ENCODE results near the gene EIF2S2.

EIF2S2 gene

DNA sequence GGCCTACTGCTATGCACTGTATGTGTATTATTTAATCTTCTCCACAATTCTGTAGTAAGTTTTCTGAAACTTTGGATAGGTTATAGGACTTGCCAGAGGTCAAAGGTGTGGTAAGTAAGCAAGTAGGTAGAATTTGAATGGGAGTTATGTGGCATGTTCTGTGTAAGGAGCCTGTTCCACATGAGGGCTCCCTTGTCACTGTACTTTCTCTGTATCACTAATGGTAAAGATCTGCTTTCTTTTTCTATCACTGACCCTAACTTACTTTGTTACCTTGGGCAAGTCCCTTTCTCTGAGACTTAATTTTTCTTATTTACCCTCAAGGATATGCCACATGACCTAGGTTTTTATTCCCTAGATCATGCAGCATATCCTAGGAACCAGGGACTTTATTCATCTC is 50.3 kb downstream of the EIF2S2 start:
- Histone ChIP-seq H3K9me3 (ENCODE audit: insufficient read depth, low read length) (no peaks in the 10 kb centered on the region), H3K27ac (ENCODE audit: low read depth, low read length) (no peak overlapping the region), H3K36me3 (ENCODE audit: low read length) (no peaks in the 10 kb centered on the region), H3K79me2 (ENCODE audit: insufficient read depth, low read length) (peaks cover 94% of the 10 kb centered on the region), H3K27me3 (ENCODE audit: low read length) (no peaks in the 10 kb centered on the region), H3K4me3 (ENCODE audit: insufficient read depth, low read length, poor library complexity, severe bottlenecking) (no peak overlapping the region), H2AFZ (ENCODE audit: low read depth, low read length, severe bottlenecking) (no peak overlapping the region), H3K9ac (ENCODE audit: low read length) (no peak overlapping the region), H3F3A (ENCODE audit: insufficient read depth) (no peaks in the 10 kb centered on the region), H3K4me2 (ENCODE audit: low read depth, low read length, poor library complexity, severe bottlenecking) (no peak overlapping the region), H4K20me1 (ENCODE audit: low read depth, low read length) (peaks cover 1% of the 10 kb centered on the region; the same call in 1 of the 2 replicates), H3K9me2 (replicated peaks; ENCODE audit: insufficient read depth, low read length) (no peaks in the 10 kb centered on the region)
- TF ChIP-seq, protein P1, sequence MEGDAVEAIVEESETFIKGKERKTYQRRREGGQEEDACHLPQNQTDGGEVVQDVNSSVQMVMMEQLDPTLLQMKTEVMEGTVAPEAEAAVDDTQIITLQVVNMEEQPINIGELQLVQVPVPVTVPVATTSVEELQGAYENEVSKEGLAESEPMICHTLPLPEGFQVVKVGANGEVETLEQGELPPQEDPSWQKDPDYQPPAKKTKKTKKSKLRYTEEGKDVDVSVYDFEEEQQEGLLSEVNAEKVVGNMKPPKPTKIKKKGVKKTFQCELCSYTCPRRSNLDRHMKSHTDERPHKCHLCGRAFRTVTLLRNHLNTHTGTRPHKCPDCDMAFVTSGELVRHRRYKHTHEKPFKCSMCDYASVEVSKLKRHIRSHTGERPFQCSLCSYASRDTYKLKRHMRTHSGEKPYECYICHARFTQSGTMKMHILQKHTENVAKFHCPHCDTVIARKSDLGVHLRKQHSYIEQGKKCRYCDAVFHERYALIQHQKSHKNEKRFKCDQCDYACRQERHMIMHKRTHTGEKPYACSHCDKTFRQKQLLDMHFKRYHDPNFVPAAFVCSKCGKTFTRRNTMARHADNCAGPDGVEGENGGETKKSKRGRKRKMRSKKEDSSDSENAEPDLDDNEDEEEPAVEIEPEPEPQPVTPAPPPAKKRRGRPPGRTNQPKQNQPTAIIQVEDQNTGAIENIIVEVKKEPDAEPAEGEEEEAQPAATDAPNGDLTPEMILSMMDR (IDR thresholded peaks at IDR 0.05; ENCODE audit: insufficient read depth, low read length, poor library complexity, severe bottlenecking): no peak
- TF ChIP-seq EZH2phosphoT487 (conservative IDR thresholded peaks at IDR 0.05; ENCODE audit: low read length): no peak

DNA sequence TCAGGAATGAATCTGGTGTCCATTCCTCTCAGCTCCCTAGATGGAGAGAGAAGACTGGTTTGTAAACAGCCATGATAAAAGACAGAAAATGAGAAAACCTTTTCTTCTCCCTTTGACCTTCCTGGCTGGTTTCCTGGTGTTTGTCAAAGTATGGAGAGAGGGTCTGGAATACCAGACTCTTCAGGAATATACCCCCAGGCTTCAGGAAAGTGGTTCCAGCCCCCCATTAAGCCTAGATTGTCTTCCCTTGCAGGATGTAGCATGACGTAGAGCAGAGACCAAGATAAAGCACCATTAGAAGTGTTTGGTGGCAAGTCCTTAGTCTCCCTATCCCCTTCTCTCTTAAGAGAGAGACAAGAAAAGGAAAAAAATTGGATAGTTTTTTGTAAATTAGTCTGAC is 51.1 kb downstream of the EIF2S2 start:
- H3K9me2 ChIP-seq (replicated peaks; ENCODE audit: insufficient read depth, low read length): no peaks in the 10 kb centered on the region
- H3K9me3 ChIP-seq (ENCODE audit: insufficient read depth, low read length): no peaks in the 10 kb centered on the region
- no peak overlapping the region for H3K27ac ChIP-seq (ENCODE audit: low read depth, low read length)
- no peaks in the 10 kb centered on the region for H3K27me3 ChIP-seq (ENCODE audit: low read length)
- TF ChIP-seq, protein P1 (IDR thresholded peaks at IDR 0.05; ENCODE audit: insufficient read depth, low read length, poor library complexity, severe bottlenecking): no peak
- TF ChIP-seq EZH2phosphoT487 (conservative IDR thresholded peaks at IDR 0.05; ENCODE audit: low read length): no peak
- no peaks in the 10 kb centered on the region for H3F3A ChIP-seq (ENCODE audit: insufficient read depth)
- H2AFZ ChIP-seq (ENCODE audit: low read depth, low read length, severe bottlenecking): no peak overlapping the region
- no peak overlapping the region for H3K9ac ChIP-seq (ENCODE audit: low read length)
- H3K4me2 ChIP-seq (ENCODE audit: low read depth, low read length, poor library complexity, severe bottlenecking): no peak overlapping the region
- H4K20me1 ChIP-seq (ENCODE audit: low read depth, low read length): peaks cover 3% of the 10 kb centered on the region; the same call in 1 of the 2 replicates
- no peak overlapping the region for H3K4me3 ChIP-seq (ENCODE audit: insufficient read depth, low read length, poor library complexity, severe bottlenecking)
- peaks cover 95% of the 10 kb centered on the region for H3K79me2 ChIP-seq (ENCODE audit: insufficient read depth, low read length)
- no peaks in the 10 kb centered on the region for H3K36me3 ChIP-seq (ENCODE audit: low read length)

DNA sequence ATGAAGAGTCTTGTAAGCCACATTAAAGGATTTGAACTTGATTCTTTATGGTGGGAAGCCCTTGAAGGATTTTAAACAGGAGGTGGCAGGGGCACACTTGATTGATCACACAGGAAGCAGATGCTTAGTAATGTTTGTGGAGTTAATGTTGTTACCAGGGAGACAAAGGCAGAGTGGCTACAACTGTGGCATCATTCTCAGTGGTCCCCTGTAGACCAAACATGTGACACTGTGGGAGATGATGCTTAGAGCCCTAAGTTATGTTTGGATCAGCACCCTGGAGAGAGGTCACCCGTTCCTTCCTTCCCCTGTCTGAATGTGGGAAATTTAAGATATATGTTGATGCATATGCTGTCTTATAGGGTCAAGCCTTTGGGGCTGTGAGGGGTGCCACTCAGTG is 53.2 kb downstream of the EIF2S2 start:
- H4K20me1 ChIP-seq (ENCODE audit: low read depth, low read length): peaks cover 8% of the 10 kb centered on the region; the same call in 1 of the 2 replicates

More for the DNA sequence above, 53.2 kb downstream of the EIF2S2 start:
- Histone ChIP-seq H3K27ac (ENCODE audit: low read depth, low read length) (no peak overlapping the region), H2AFZ (ENCODE audit: low read depth, low read length, severe bottlenecking) (no peak overlapping the region), H3K9me3 (ENCODE audit: insufficient read depth, low read length) (no peaks in the 10 kb centered on the region), H3K27me3 (ENCODE audit: low read length) (no peaks in the 10 kb centered on the region), H3K36me3 (ENCODE audit: low read length) (no peaks in the 10 kb centered on the region), H3F3A (ENCODE audit: insufficient read depth) (no peaks in the 10 kb centered on the region), H3K9me2 (replicated peaks; ENCODE audit: insufficient read depth, low read length) (no peaks in the 10 kb centered on the region), H3K4me3 (ENCODE audit: insufficient read depth, low read length, poor library complexity, severe bottlenecking) (no peak overlapping the region), H3K9ac (ENCODE audit: low read length) (no peak overlapping the region), H3K79me2 (ENCODE audit: insufficient read depth, low read length) (peaks cover 95% of the 10 kb centered on the region), H3K4me2 (ENCODE audit: low read depth, low read length, poor library complexity, severe bottlenecking) (no peak overlapping the region)
- TF ChIP-seq, protein P1 (IDR thresholded peaks at IDR 0.05; ENCODE audit: insufficient read depth, low read length, poor library complexity, severe bottlenecking): no peak
- TF ChIP-seq EZH2phosphoT487 (conservative IDR thresholded peaks at IDR 0.05; ENCODE audit: low read length): no peak

All from SU-DHL-6 (cell line).